Prostate gland (tissue), 2 donors: ENCODE measurements around the gene TPSG1.

Experiments
- CTCF ChIP-seq, 4 experiments: fragments of 200-600 bp in 2 of 4; fragments of 450-650 bp in 2 of 4; sonication (generic) in 2 of 4; IDR thresholded peaks; 1 replicate in 3 of 4; 2 replicates in 1 of 4; pipeline ENCODE4 v1.5.1; 2016 to 2019; ENCODE audit warnings: antibody characterized with exemption in 4 of 4, mild to moderate bottlenecking in 2 of 4, moderate library complexity in 2 of 4
- POLR2A ChIP-seq: fragments of 450-650 bp; IDR thresholded peaks from one replicate; pipeline ENCODE4 v1.6.1; 2016; ENCODE audit warnings: antibody characterized with exemption, mild to moderate bottlenecking
- POLR2AphosphoS5 ChIP-seq: sonication (generic); formaldehyde crosslinking; IDR thresholded peaks from one replicate; pipeline ENCODE4 v1.6.1; 2017; ENCODE audit warnings: antibody characterized with exemption

- TF ChIP-seq CTCF (IDR thresholded peaks at IDR 0.05), result no peak
- no peak for TF ChIP-seq POLR2A
- no peak for TF ChIP-seq POLR2AphosphoS5
These were observed 510 bp downstream of the TPSG1 start for GRCh38 chr16:1224558-1224957.
